ENCODE results near the gene MAB21L4. TPM values are rescaled to one million over a fixed set of nuclear protein-coding genes. Genes with fewer than 3 reads are reported as not detected.
A peak's percentile ranks its signal among the peaks of the same experiment; 100 is the strongest.

MAB21L4 gene
- total RNA-seq, 1 experiment from 2014 or later = 69.9 TPM

GRCh38 chr2:240928476-240929363, 32.8 kb upstream of the MAB21L4 start:
- no TSS peak for BruUV-seq (replicated peaks)
- intact Hi-C loops (cut with micrococcal nuclease; ENCODE audit: unreplicated experiment) = no loop called here
- no peaks in the 10 kb centered on the region for H3K4me1 ChIP-seq
- no peak overlapping the region for H3K27ac Mint-ChIP-seq (ENCODE audit: unreplicated experiment)
- DNase-seq = no peak
- ChIA-PET POLR2A (no interaction called here), CTCF (no interaction called here)
- H3K9me3 Mint-ChIP-seq (ENCODE audit: unreplicated experiment) = no peaks in the 10 kb centered on the region
- no peaks in the 10 kb centered on the region for H3K27me3 ChIP-seq (replicated peaks; ENCODE audit: control insufficient read depth, insufficient read depth, low read length)
- H3K4me3 Mint-ChIP-seq (ENCODE audit: unreplicated experiment) = no peak overlapping the region
- H3K36me3 Mint-ChIP-seq (ENCODE audit: insufficient read depth, unreplicated experiment) = no peaks in the 10 kb centered on the region
- H3K4me1 Mint-ChIP-seq (ENCODE audit: low read depth, unreplicated experiment) = no peaks in the 10 kb centered on the region
- H3K27me3 Mint-ChIP-seq (ENCODE audit: insufficient read depth, unreplicated experiment) = peaks cover 4% of the 10 kb centered on the region
- TF ChIP-seq, protein P1, sequence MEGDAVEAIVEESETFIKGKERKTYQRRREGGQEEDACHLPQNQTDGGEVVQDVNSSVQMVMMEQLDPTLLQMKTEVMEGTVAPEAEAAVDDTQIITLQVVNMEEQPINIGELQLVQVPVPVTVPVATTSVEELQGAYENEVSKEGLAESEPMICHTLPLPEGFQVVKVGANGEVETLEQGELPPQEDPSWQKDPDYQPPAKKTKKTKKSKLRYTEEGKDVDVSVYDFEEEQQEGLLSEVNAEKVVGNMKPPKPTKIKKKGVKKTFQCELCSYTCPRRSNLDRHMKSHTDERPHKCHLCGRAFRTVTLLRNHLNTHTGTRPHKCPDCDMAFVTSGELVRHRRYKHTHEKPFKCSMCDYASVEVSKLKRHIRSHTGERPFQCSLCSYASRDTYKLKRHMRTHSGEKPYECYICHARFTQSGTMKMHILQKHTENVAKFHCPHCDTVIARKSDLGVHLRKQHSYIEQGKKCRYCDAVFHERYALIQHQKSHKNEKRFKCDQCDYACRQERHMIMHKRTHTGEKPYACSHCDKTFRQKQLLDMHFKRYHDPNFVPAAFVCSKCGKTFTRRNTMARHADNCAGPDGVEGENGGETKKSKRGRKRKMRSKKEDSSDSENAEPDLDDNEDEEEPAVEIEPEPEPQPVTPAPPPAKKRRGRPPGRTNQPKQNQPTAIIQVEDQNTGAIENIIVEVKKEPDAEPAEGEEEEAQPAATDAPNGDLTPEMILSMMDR (IDR thresholded peaks at IDR 0.05; ENCODE audit: insufficient read depth in 1 of 2, low read depth in 1 of 2, low read length in 1 of 2, severe bottlenecking in 1 of 2, unreplicated experiment in 1 of 2) = no peak
- no peaks in the 10 kb centered on the region for H3K9me3 ChIP-seq
- no peaks in the 10 kb centered on the region for H3K36me3 ChIP-seq (ENCODE audit: control insufficient read depth, insufficient read depth, low read length)
- no peak overlapping the region for H3K4me3 ChIP-seq (ENCODE audit: low read depth, low read length)

- H3K36me3 ChIP-seq (ENCODE audit: control insufficient read depth, insufficient read depth, low read length) = no peaks in the 10 kb centered on the region
- H3K4me1 ChIP-seq = no peaks in the 10 kb centered on the region
- CTCF ChIA-PET = interaction anchor here (1.0 kb wide), 1 partner anchor 13 kb away, joined by 3 read pairs; no protein-coding TSS in a partner anchor
Observed at GRCh38 chr2:240927390-240927781, 31.4 kb upstream of the MAB21L4 start.

GRCh38 chr2:240926516-240927389, 30.8 kb upstream of the MAB21L4 start:
- H3K9me3 ChIP-seq = no peaks in the 10 kb centered on the region
- intact Hi-C loops (cut with micrococcal nuclease; ENCODE audit: unreplicated experiment) = no loop called here
- no peaks in the 10 kb centered on the region for H3K9me3 Mint-ChIP-seq (ENCODE audit: unreplicated experiment)
- no peak overlapping the region for H3K4me3 ChIP-seq (ENCODE audit: low read depth, low read length)
- no peak overlapping the region for H3K4me3 Mint-ChIP-seq (ENCODE audit: unreplicated experiment)
- DNase-seq = peak in 1 of 2 experiments; percentile 34
- BruUV-seq (replicated peaks) = no TSS peak
- no peak overlapping the region for H3K27ac Mint-ChIP-seq (ENCODE audit: unreplicated experiment)
- H3K27me3 ChIP-seq (replicated peaks; ENCODE audit: control insufficient read depth, insufficient read depth, low read length) = no peaks in the 10 kb centered on the region
- CTCF ChIA-PET = interaction anchor here (1.0 kb wide), 1 partner anchor 12 kb away, joined by 3 read pairs; no protein-coding TSS in a partner anchor
- POLR2A ChIA-PET = no interaction called here
- no peaks in the 10 kb centered on the region for H3K36me3 Mint-ChIP-seq (ENCODE audit: insufficient read depth, unreplicated experiment)
- no peaks in the 10 kb centered on the region for H3K36me3 ChIP-seq (ENCODE audit: control insufficient read depth, insufficient read depth, low read length)
- H3K4me1 Mint-ChIP-seq (ENCODE audit: low read depth, unreplicated experiment) = no peaks in the 10 kb centered on the region
- TF ChIP-seq, protein P1 (IDR thresholded peaks at IDR 0.05; ENCODE audit: insufficient read depth in 1 of 2, low read depth in 1 of 2, low read length in 1 of 2, severe bottlenecking in 1 of 2, unreplicated experiment in 1 of 2) = no peak
- H3K27me3 Mint-ChIP-seq (ENCODE audit: insufficient read depth, unreplicated experiment) = peaks cover 4% of the 10 kb centered on the region
- H3K4me1 ChIP-seq = no peaks in the 10 kb centered on the region

More at GRCh38 chr2:240927390-240927781, 31.4 kb upstream of the MAB21L4 start:
- peaks cover 4% of the 10 kb centered on the region for H3K27me3 Mint-ChIP-seq (ENCODE audit: insufficient read depth, unreplicated experiment)
- H3K9me3 ChIP-seq = no peaks in the 10 kb centered on the region
- no peaks in the 10 kb centered on the region for H3K4me1 Mint-ChIP-seq (ENCODE audit: low read depth, unreplicated experiment)
- no peak overlapping the region for H3K4me3 ChIP-seq (ENCODE audit: low read depth, low read length)
- no peaks in the 10 kb centered on the region for H3K9me3 Mint-ChIP-seq (ENCODE audit: unreplicated experiment)
- no peaks in the 10 kb centered on the region for H3K27me3 ChIP-seq (replicated peaks; ENCODE audit: control insufficient read depth, insufficient read depth, low read length)
- no peaks in the 10 kb centered on the region for H3K36me3 Mint-ChIP-seq (ENCODE audit: insufficient read depth, unreplicated experiment)
- no TSS peak for BruUV-seq (replicated peaks)
- no peak for DNase-seq
- intact Hi-C loops (cut with micrococcal nuclease; ENCODE audit: unreplicated experiment) = no loop called here
- H3K4me3 Mint-ChIP-seq (ENCODE audit: unreplicated experiment) = no peak overlapping the region
- TF ChIP-seq, protein P1 (IDR thresholded peaks at IDR 0.05; ENCODE audit: insufficient read depth in 1 of 2, low read depth in 1 of 2, low read length in 1 of 2, severe bottlenecking in 1 of 2, unreplicated experiment in 1 of 2) = no peak
- POLR2A ChIA-PET = no interaction called here
- no peak overlapping the region for H3K27ac Mint-ChIP-seq (ENCODE audit: unreplicated experiment)

All from Caco-2 (cell line).